Natural killer cell (primary cell): ENCODE measurements around the gene CST7. TPM values are rescaled to one million over a fixed set of nuclear protein-coding genes. Genes with fewer than 3 reads are reported as not detected.

ENCODE experiments used
- ATAC-seq, 3 donors: fragments of 150-1000 bp in 2 of 3; fragments of 200-7000 bp in 1 of 3; cut with Tn5 transposase; 1 replicate in 1 of 3; 2 replicates in 2 of 3; pipeline ENCODE4 v1.10.0; 2021; ENCODE audit warnings: mild to moderate bottlenecking in 2 of 3, moderate library complexity in 2 of 3
- DNase-seq, 2 donors: peaks; one replicate each; pipeline versions ENCODE4 v3.0.0 to v3.0.0-alpha.2; 2013 to 2021; ENCODE audit warnings: mixed read lengths in 1 of 2
- H3K27ac ChIP-seq: one replicate; pipeline ENCODE4 v1.5.1; 2013; ENCODE audit warnings: mild to moderate bottlenecking, low read length
- H3K27me3 ChIP-seq: one replicate; pipeline ENCODE4 v1.6.1; 2013; ENCODE audit warnings: low read length; ENCODE audit not compliant: control insufficient read depth, insufficient read depth
- H3K36me3 ChIP-seq: one replicate; pipeline ENCODE4 v1.6.1; 2013; ENCODE audit warnings: low read length; ENCODE audit not compliant: control insufficient read depth, insufficient read depth
- H3K4me1 ChIP-seq: one replicate; pipeline ENCODE4 v1.6.1; 2013; ENCODE audit warnings: low read length; ENCODE audit not compliant: control insufficient read depth, insufficient read depth
- H3K4me3 ChIP-seq: one replicate; pipeline ENCODE4 v1.5.1; 2013; ENCODE audit warnings: low read length
- H3K9me3 ChIP-seq: one replicate; pipeline ENCODE4 v1.6.1; 2013; ENCODE audit warnings: low read length; ENCODE audit not compliant: control insufficient read depth, insufficient read depth
- H3K27ac Mint-ChIP-seq, 2 donors: one replicate each; pipeline ENCODE4 v1.8.0; 2022; ENCODE audit warnings: mild to moderate bottlenecking in 2 of 2, mixed read lengths in 2 of 2, moderate library complexity in 1 of 2
- H3K27me3 Mint-ChIP-seq, 2 donors: one replicate each; pipeline ENCODE4 v1.8.0; 2022; ENCODE audit warnings: low read depth in 2 of 2, mixed read lengths in 2 of 2
- H3K36me3 Mint-ChIP-seq: one replicate; pipeline ENCODE4 v1.8.0; 2022; ENCODE audit warnings: mixed read lengths
- H3K4me1 Mint-ChIP-seq, 2 donors: one replicate each; pipeline ENCODE4 v1.8.0; 2022; ENCODE audit warnings: mixed read lengths in 2 of 2
- H3K4me3 Mint-ChIP-seq: one replicate; pipeline ENCODE4 v1.8.0; 2022; ENCODE audit warnings: mild to moderate bottlenecking, moderate library complexity, mixed read lengths
- H3K9me3 Mint-ChIP-seq, 2 donors: one replicate each; pipeline ENCODE4 v1.8.0; 2022; ENCODE audit warnings: mixed read lengths in 2 of 2
- CTCF ChIP-seq: fragments of 200-600 bp; IDR thresholded peaks from one replicate; pipeline ENCODE4 v1.8.0; 2022; ENCODE audit warnings: antibody characterized with exemption
- WGBS: methylation state at CpG from one replicate; pipeline ENCODE4 v1.1.7; 2013; ENCODE audit warnings: missing lambda C conversion rate; ENCODE audit not compliant: insufficient coverage; 5-methylcytosine and 5-hydroxymethylcytosine counted together
- intact Hi-C: fragments of 100-400 bp; cut with micrococcal nuclease; formaldehyde crosslinking; loops from one replicate; pipeline ENCODE4 v1.14.2; 2022
- total RNA-seq, 4 donors: library from RNA; stranded (reverse); fragments of 120-200 nt in 1 of 4; gene quantifications; one replicate each; pipeline versions ENCODE4 v1.2.3 to v1.2.4, GENCODE V29; 2013 to 2022

The CST7 gene
- total RNA-seq: 100 to 1,000 TPM; 590 to 700 (median 619) TPM
- 579 TPM for total RNA-seq (2013)

- WGBS: 23% methylated on average over 17 of the region's 20 CpGs
- Histone ChIP-seq H3K27ac (peak within 1 kb of the TSS; percentile 98), H3K4me1 (peaks cover 54% of the 10 kb centered on the region), H3K27me3 (no peaks in the 10 kb centered on the region), H3K36me3 (peaks cover 37% of the 10 kb centered on the region), H3K4me3 (peak within 1 kb of the TSS; percentile 88), H3K9me3 (no peaks in the 10 kb centered on the region)
- Mint-ChIP-seq H3K27me3 (no peaks in the 10 kb centered on the region), H3K4me1 (peaks cover 74 to 96% of the 10 kb centered on the region in 2 donors), H3K36me3 (peaks cover 7% of the 10 kb centered on the region), H3K27ac (peak within 1 kb of the TSS; percentile 98 to 100), H3K4me3 (peak within 1 kb of the TSS; percentile 95), H3K9me3 (peaks cover 0 to 6% of the 10 kb centered on the region in 2 donors)
- DNase-seq (peak; percentile 84 to 92), ATAC-seq (peak; percentile 70 to 88 (median 79))
- no peak for TF ChIP-seq CTCF
- intact Hi-C loops: loop anchor here (1.0 to 2.0 kb wide), 4 partner anchors 12 to 108 kb away; partner anchors contain the start of gene APMAP
Measured at GRCh38 chr20:24948939-24949679, at the start of gene CST7. Gene CST7, plus strand, starts transcription at chr20:24949269. Its CDS starts 237 bp downstream, at chr20:24949506.

- Mint-ChIP-seq H3K9me3 (peaks cover 0 to 4% of the 10 kb centered on the region in 2 donors), H3K27ac (no peak overlapping the region), H3K4me1 (no peaks in the 10 kb centered on the region), H3K27me3 (peaks cover 2 to 11% of the 10 kb centered on the region in 2 donors), H3K36me3 (peaks cover 14% of the 10 kb centered on the region), H3K4me3 (no peak overlapping the region)
- intact Hi-C loops: no loop called here
- Histone ChIP-seq H3K27ac (no peak overlapping the region), H3K9me3 (peaks cover 5% of the 10 kb centered on the region), H3K27me3 (no peaks in the 10 kb centered on the region), H3K4me3 (no peak overlapping the region), H3K36me3 (no peaks in the 10 kb centered on the region), H3K4me1 (no peaks in the 10 kb centered on the region)
- ATAC-seq (no peak), DNase-seq (no peak)
- no peak for TF ChIP-seq CTCF
- whole genome bisulfite sequencing: 22% methylated on average over 1 of the region's 1 CpG
Measured at GRCh38 chr20:24906806-24907205, 42.3 kb upstream of the CST7 start.

- H3K27me3 ChIP-seq: no peaks in the 10 kb centered on the region
- ATAC-seq: no peak
- Mint-ChIP-seq H3K4me1 (no peaks in the 10 kb centered on the region), H3K27me3 (no peaks in the 10 kb centered on the region), H3K36me3 (peaks cover 14% of the 10 kb centered on the region), H3K27ac (no peak overlapping the region), H3K9me3 (peaks cover 0 to 4% of the 10 kb centered on the region in 2 donors), H3K4me3 (no peak overlapping the region)
- no peak for TF ChIP-seq CTCF
- no peaks in the 10 kb centered on the region for H3K4me1 ChIP-seq
- H3K9me3 ChIP-seq: peaks cover 5% of the 10 kb centered on the region
- 72% methylated on average over 1 of the region's 1 CpG for WGBS
- H3K36me3 ChIP-seq: no peaks in the 10 kb centered on the region
- no peak overlapping the region for H3K27ac ChIP-seq
- DNase-seq: no peak
- intact Hi-C loops: no loop called here
- no peak overlapping the region for H3K4me3 ChIP-seq
Measured at GRCh38 chr20:24908642-24909041, 40.4 kb upstream of the CST7 start.
